Ovary (tissue), 3 donors: ENCODE results near the gene NIT1.

Experiments used
- EP300 ChIP-seq: sonication (generic); formaldehyde crosslinking; IDR thresholded peaks from one replicate; pipeline ENCODE4 v1.6.1; 2017; ENCODE audit warnings: antibody characterized with exemption
- POLR2A ChIP-seq: fragments of 450-650 bp; IDR thresholded peaks from one replicate; pipeline ENCODE4 v1.6.1; 2017; ENCODE audit warnings: antibody characterized with exemption, mild to moderate bottlenecking, moderate library complexity
- TF ChIP-seq, protein P1 (sequence below), 3 donors: fragments of 450-650 bp in 2 of 3; fragments of 200-600 bp in 1 of 3; IDR thresholded peaks; one replicate each; pipeline versions ENCODE4 v1.5.1 to v1.8.0; 2016 to 2022; ENCODE audit warnings: antibody characterized with exemption in 3 of 3, mild to moderate bottlenecking in 1 of 3
- donor health status: DM: no; HTN: no; CAD: no.

DNA sequence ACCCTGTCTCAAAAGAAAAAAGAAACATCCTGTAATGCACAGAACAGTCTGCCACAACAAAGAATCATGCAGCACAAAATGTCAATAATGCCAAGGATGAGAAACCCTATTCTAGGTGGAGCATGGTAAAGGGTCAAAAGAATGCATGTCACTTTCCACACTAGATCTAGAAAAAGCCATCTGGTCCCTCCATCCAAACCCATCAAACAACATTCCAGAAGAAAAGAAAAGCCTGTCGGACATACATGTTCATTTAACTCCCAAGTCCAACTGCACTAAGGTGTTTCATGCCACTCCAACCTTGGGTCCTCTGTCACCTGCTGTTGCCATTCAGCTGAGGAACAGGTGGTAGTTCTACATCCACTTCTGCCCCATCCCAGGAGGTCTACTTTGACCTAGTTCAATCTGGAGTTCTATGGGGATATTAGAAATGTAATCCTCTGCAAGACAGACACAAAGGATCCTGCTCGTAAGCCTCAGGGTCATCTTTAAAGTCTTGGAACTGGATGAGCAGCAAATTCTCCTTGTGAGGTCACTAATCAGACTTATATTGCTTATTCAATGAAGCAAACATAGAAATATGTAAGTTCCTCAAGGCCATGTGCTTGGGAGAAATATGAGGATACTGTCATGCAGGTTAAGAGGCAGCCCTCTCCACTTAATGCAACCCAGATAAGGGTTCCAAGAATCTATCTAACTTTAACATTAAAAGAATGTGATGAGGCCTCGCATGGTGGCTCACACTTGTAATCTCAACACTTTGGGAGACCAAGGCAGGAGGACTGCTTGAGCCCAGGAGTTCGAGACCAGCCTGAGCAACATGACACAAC, 10.9 kb downstream of the NIT1 start:
- TF ChIP-seq, protein P1, sequence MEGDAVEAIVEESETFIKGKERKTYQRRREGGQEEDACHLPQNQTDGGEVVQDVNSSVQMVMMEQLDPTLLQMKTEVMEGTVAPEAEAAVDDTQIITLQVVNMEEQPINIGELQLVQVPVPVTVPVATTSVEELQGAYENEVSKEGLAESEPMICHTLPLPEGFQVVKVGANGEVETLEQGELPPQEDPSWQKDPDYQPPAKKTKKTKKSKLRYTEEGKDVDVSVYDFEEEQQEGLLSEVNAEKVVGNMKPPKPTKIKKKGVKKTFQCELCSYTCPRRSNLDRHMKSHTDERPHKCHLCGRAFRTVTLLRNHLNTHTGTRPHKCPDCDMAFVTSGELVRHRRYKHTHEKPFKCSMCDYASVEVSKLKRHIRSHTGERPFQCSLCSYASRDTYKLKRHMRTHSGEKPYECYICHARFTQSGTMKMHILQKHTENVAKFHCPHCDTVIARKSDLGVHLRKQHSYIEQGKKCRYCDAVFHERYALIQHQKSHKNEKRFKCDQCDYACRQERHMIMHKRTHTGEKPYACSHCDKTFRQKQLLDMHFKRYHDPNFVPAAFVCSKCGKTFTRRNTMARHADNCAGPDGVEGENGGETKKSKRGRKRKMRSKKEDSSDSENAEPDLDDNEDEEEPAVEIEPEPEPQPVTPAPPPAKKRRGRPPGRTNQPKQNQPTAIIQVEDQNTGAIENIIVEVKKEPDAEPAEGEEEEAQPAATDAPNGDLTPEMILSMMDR (IDR thresholded peaks at IDR 0.05): no peak
- TF ChIP-seq POLR2A (no peak), EP300 (no peak)
